IMR-90 (cell line): ENCODE results near the gene SUSD6.

Experiments
- BHLHE40 ChIP-seq: fragments of 150-350 bp; IDR thresholded peaks from 2 replicates; pipeline ENCODE4 v1.6.1; 2016; ENCODE audit warnings: mild to moderate bottlenecking, low read depth, low read length
- CEBPB ChIP-seq: IDR thresholded peaks from 2 replicates; pipeline ENCODE4 v1.6.1; 2012; ENCODE audit warnings: low read depth, low read length, improper control_type of control experiment
- ELK1 ChIP-seq: fragments of 150-350 bp; IDR thresholded peaks from 2 replicates; pipeline ENCODE4 v1.6.1; 2016; ENCODE audit warnings: low read depth, mild to moderate bottlenecking, low read length, moderate library complexity, borderline replicate concordance
- FOS ChIP-seq: fragments of 150-350 bp; IDR thresholded peaks from 2 replicates; pipeline ENCODE4 v1.6.1; 2016; ENCODE audit warnings: low read depth, low read length
- MAZ ChIP-seq: IDR thresholded peaks from 2 replicates; pipeline ENCODE4 v1.6.1; 2012; ENCODE audit warnings: low read depth, mild to moderate bottlenecking, low read length, improper control_type of control experiment, moderate library complexity, borderline replicate concordance
- POLR2A ChIP-seq: IDR thresholded peaks from 2 replicates; pipeline ENCODE4 v1.6.1; 2012; ENCODE audit warnings: mild to moderate bottlenecking, low read depth, low read length
- RCOR1 ChIP-seq: IDR thresholded peaks from 2 replicates; pipeline ENCODE4 v1.6.1; 2012; ENCODE audit warnings: mild to moderate bottlenecking, low read length, improper control_type of control experiment; ENCODE audit not compliant: insufficient replicate concordance
- RFX5 ChIP-seq: IDR thresholded peaks from 2 replicates; pipeline ENCODE4 v1.8.0; 2012; ENCODE audit warnings: low read depth, mild to moderate bottlenecking, low read length, moderate library complexity
- SMC3 ChIP-seq: fragments of 150-350 bp; IDR thresholded peaks from 2 replicates; pipeline ENCODE4 v1.6.1; 2016; ENCODE audit warnings: low read depth, mild to moderate bottlenecking, antibody characterized with exemption, low read length, moderate library complexity
- TF ChIP-seq, protein P1 (sequence below): conservative IDR thresholded peaks from 2 replicates; pipeline ENCODE4 v1.5.1; 2012; ENCODE audit warnings: mild to moderate bottlenecking, low read depth, low read length, improper control_type of control experiment
- TF ChIP-seq, protein P2 (sequence below): fragments of 150-350 bp; IDR thresholded peaks from 2 replicates; pipeline ENCODE4 v1.6.1; 2017; ENCODE audit warnings: mild to moderate bottlenecking, antibody characterized with exemption, low read length, low read depth

DNA sequence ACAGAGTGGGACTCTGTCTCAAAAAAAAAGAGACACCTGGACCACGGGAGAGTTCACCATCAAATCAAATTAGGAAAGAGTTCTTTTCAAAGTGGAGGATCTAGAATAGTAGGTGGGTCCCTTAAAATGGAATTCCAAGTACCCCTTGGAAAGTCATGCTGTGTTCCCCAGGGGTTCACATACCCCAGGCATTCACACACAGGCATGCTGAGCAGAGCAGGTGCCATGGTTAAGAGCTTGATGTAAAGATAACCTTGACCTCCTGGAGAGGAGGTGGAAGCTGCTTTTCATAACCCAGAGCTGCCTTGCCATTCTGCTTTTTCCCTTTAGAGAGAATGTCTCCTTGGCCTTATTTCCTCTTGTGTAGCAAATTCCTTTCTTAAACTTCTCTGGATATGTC is 141.4 kb downstream of the SUSD6 start:
- TF ChIP-seq POLR2A (no peak), RCOR1 (no peak), CEBPB (no peak), RFX5 (no peak), FOS (no peak), BHLHE40 (no peak), SMC3 (no peak), MAZ (no peak), ELK1 (no peak)
- TF ChIP-seq, protein P1, sequence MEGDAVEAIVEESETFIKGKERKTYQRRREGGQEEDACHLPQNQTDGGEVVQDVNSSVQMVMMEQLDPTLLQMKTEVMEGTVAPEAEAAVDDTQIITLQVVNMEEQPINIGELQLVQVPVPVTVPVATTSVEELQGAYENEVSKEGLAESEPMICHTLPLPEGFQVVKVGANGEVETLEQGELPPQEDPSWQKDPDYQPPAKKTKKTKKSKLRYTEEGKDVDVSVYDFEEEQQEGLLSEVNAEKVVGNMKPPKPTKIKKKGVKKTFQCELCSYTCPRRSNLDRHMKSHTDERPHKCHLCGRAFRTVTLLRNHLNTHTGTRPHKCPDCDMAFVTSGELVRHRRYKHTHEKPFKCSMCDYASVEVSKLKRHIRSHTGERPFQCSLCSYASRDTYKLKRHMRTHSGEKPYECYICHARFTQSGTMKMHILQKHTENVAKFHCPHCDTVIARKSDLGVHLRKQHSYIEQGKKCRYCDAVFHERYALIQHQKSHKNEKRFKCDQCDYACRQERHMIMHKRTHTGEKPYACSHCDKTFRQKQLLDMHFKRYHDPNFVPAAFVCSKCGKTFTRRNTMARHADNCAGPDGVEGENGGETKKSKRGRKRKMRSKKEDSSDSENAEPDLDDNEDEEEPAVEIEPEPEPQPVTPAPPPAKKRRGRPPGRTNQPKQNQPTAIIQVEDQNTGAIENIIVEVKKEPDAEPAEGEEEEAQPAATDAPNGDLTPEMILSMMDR, result no peak
- TF ChIP-seq, protein P2, sequence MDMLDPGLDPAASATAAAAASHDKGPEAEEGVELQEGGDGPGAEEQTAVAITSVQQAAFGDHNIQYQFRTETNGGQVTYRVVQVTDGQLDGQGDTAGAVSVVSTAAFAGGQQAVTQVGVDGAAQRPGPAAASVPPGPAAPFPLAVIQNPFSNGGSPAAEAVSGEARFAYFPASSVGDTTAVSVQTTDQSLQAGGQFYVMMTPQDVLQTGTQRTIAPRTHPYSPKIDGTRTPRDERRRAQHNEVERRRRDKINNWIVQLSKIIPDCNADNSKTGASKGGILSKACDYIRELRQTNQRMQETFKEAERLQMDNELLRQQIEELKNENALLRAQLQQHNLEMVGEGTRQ, result no peak
